Natural killer cell (primary cell): ENCODE results near the gene UBE2J1. TPM values are rescaled to one million over a fixed set of nuclear protein-coding genes. Genes with fewer than 3 reads are reported as not detected.

ENCODE experiments used
- ATAC-seq, 3 donors: fragments of 150-1000 bp in 2 of 3; fragments of 200-7000 bp in 1 of 3; cut with Tn5 transposase; 1 replicate in 1 of 3; 2 replicates in 2 of 3; pipeline ENCODE4 v1.10.0; 2021; ENCODE audit warnings: mild to moderate bottlenecking in 2 of 3, moderate library complexity in 2 of 3
- DNase-seq, 2 donors: peaks; one replicate each; pipeline versions ENCODE4 v3.0.0 to v3.0.0-alpha.2; 2013 to 2021; ENCODE audit warnings: mixed read lengths in 1 of 2
- H3K27ac ChIP-seq: one replicate; pipeline ENCODE4 v1.5.1; 2013; ENCODE audit warnings: mild to moderate bottlenecking, low read length
- H3K27me3 ChIP-seq: one replicate; pipeline ENCODE4 v1.6.1; 2013; ENCODE audit warnings: low read length; ENCODE audit not compliant: control insufficient read depth, insufficient read depth
- H3K36me3 ChIP-seq: one replicate; pipeline ENCODE4 v1.6.1; 2013; ENCODE audit warnings: low read length; ENCODE audit not compliant: control insufficient read depth, insufficient read depth
- H3K4me1 ChIP-seq: one replicate; pipeline ENCODE4 v1.6.1; 2013; ENCODE audit warnings: low read length; ENCODE audit not compliant: control insufficient read depth, insufficient read depth
- H3K4me3 ChIP-seq: one replicate; pipeline ENCODE4 v1.5.1; 2013; ENCODE audit warnings: low read length
- H3K9me3 ChIP-seq: one replicate; pipeline ENCODE4 v1.6.1; 2013; ENCODE audit warnings: low read length; ENCODE audit not compliant: control insufficient read depth, insufficient read depth
- H3K27ac Mint-ChIP-seq, 2 donors: one replicate each; pipeline ENCODE4 v1.8.0; 2022; ENCODE audit warnings: mild to moderate bottlenecking in 2 of 2, mixed read lengths in 2 of 2, moderate library complexity in 1 of 2
- H3K27me3 Mint-ChIP-seq, 2 donors: one replicate each; pipeline ENCODE4 v1.8.0; 2022; ENCODE audit warnings: low read depth in 2 of 2, mixed read lengths in 2 of 2
- H3K36me3 Mint-ChIP-seq: one replicate; pipeline ENCODE4 v1.8.0; 2022; ENCODE audit warnings: mixed read lengths
- H3K4me1 Mint-ChIP-seq, 2 donors: one replicate each; pipeline ENCODE4 v1.8.0; 2022; ENCODE audit warnings: mixed read lengths in 2 of 2
- H3K4me3 Mint-ChIP-seq: one replicate; pipeline ENCODE4 v1.8.0; 2022; ENCODE audit warnings: mild to moderate bottlenecking, moderate library complexity, mixed read lengths
- H3K9me3 Mint-ChIP-seq, 2 donors: one replicate each; pipeline ENCODE4 v1.8.0; 2022; ENCODE audit warnings: mixed read lengths in 2 of 2
- WGBS: methylation state at CpG from one replicate; pipeline ENCODE4 v1.1.7; 2013; ENCODE audit warnings: missing lambda C conversion rate; ENCODE audit not compliant: insufficient coverage; 5-methylcytosine and 5-hydroxymethylcytosine counted together
- intact Hi-C: fragments of 100-400 bp; cut with micrococcal nuclease; formaldehyde crosslinking; loops from one replicate; pipeline ENCODE4 v1.14.2; 2022
- total RNA-seq, 4 donors: library from RNA; stranded (reverse); fragments of 120-200 nt in 1 of 4; gene quantifications; one replicate each; pipeline versions ENCODE4 v1.2.3 to v1.2.4, GENCODE V29; 2013 to 2022
- TF ChIP-seq, protein P1 (sequence below): fragments of 200-600 bp; IDR thresholded peaks from one replicate; pipeline ENCODE4 v1.8.0; 2022; ENCODE audit warnings: antibody characterized with exemption

Gene UBE2J1
- total RNA-seq, 3 donors from 2014 or later (not counting 1 experiment from before 2014, with no cell fraction given) = 34.1 to 58.1 (median 45.9) TPM

- H3K27me3 ChIP-seq = no peaks in the 10 kb centered on the region
- TF ChIP-seq, protein P1, sequence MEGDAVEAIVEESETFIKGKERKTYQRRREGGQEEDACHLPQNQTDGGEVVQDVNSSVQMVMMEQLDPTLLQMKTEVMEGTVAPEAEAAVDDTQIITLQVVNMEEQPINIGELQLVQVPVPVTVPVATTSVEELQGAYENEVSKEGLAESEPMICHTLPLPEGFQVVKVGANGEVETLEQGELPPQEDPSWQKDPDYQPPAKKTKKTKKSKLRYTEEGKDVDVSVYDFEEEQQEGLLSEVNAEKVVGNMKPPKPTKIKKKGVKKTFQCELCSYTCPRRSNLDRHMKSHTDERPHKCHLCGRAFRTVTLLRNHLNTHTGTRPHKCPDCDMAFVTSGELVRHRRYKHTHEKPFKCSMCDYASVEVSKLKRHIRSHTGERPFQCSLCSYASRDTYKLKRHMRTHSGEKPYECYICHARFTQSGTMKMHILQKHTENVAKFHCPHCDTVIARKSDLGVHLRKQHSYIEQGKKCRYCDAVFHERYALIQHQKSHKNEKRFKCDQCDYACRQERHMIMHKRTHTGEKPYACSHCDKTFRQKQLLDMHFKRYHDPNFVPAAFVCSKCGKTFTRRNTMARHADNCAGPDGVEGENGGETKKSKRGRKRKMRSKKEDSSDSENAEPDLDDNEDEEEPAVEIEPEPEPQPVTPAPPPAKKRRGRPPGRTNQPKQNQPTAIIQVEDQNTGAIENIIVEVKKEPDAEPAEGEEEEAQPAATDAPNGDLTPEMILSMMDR = no peak
- no peak for DNase-seq
- H3K9me3 ChIP-seq = no peaks in the 10 kb centered on the region
- H3K27ac ChIP-seq = no peak overlapping the region
- peaks cover 0 to 4% of the 10 kb centered on the region in 2 donors for H3K4me1 Mint-ChIP-seq
- H3K27ac Mint-ChIP-seq = no peak overlapping the region
- no peak for ATAC-seq
- WGBS = 68% methylated on average over 9 of the region's 9 CpGs
- no peaks in the 10 kb centered on the region for H3K36me3 ChIP-seq
- no peak overlapping the region for H3K4me3 Mint-ChIP-seq
- H3K4me1 ChIP-seq = no peaks in the 10 kb centered on the region
- intact Hi-C loops = no loop called here
- H3K4me3 ChIP-seq = no peak overlapping the region
- peaks cover 8% of the 10 kb centered on the region for H3K36me3 Mint-ChIP-seq
- H3K27me3 Mint-ChIP-seq = peaks cover 0 to 2% of the 10 kb centered on the region in 2 donors
- no peaks in the 10 kb centered on the region for H3K9me3 Mint-ChIP-seq
Observed at GRCh38 chr6:89311853-89312531, 40.5 kb downstream of the UBE2J1 start.

- DNase-seq = no peak
- H3K27me3 ChIP-seq = no peaks in the 10 kb centered on the region
- H3K36me3 Mint-ChIP-seq = peaks cover 8% of the 10 kb centered on the region
- peaks cover 0 to 2% of the 10 kb centered on the region in 2 donors for H3K27me3 Mint-ChIP-seq
- no peak overlapping the region for H3K4me3 Mint-ChIP-seq
- H3K9me3 ChIP-seq = no peaks in the 10 kb centered on the region
- TF ChIP-seq, protein P1 = no peak
- no peak overlapping the region for H3K27ac Mint-ChIP-seq
- ATAC-seq = no peak
- H3K4me1 Mint-ChIP-seq = peaks cover 0 to 4% of the 10 kb centered on the region in 2 donors
- no peaks in the 10 kb centered on the region for H3K9me3 Mint-ChIP-seq
- no peak overlapping the region for H3K4me3 ChIP-seq
- H3K36me3 ChIP-seq = no peaks in the 10 kb centered on the region
- intact Hi-C loops = no loop called here
- 76% methylated on average over 5 of the region's 5 CpGs for WGBS
- H3K27ac ChIP-seq = no peak overlapping the region
- no peaks in the 10 kb centered on the region for H3K4me1 ChIP-seq
Observed at GRCh38 chr6:89311530-89311852, 41.0 kb downstream of the UBE2J1 start.

- DNase-seq (no peak), ATAC-seq (no peak)
- intact Hi-C loops = no loop called here
- H3K36me3 ChIP-seq = no peaks in the 10 kb centered on the region
- TF ChIP-seq, protein P1 = no peak
- H3K36me3 Mint-ChIP-seq = peaks cover 4% of the 10 kb centered on the region
- 92% methylated on average over 11 of the region's 11 CpGs for WGBS
- peaks cover 0 to 2% of the 10 kb centered on the region in 2 donors for H3K4me1 Mint-ChIP-seq
- H3K27ac ChIP-seq = no peak overlapping the region
- peaks cover 0 to 2% of the 10 kb centered on the region in 2 donors for H3K27me3 Mint-ChIP-seq
- H3K4me3 ChIP-seq = no peak overlapping the region
- no peak overlapping the region for H3K27ac Mint-ChIP-seq
- H3K9me3 ChIP-seq = no peaks in the 10 kb centered on the region
- no peak overlapping the region for H3K4me3 Mint-ChIP-seq
- H3K9me3 Mint-ChIP-seq = no peaks in the 10 kb centered on the region
- H3K27me3 ChIP-seq = no peaks in the 10 kb centered on the region
- no peaks in the 10 kb centered on the region for H3K4me1 ChIP-seq
Observed at GRCh38 chr6:89310929-89311328, 41.6 kb downstream of the UBE2J1 start.
